H9 (cell line): ENCODE data around the gene IMPA2. TPM values are rescaled to one million over a fixed set of nuclear protein-coding genes. Genes with fewer than 3 reads are reported as not detected.

Experiments
- DNase-seq: peaks from one replicate; pipeline ENCODE4 v3.0.0-alpha.2; 2017
- H2AFZ ChIP-seq: one replicate; pipeline ENCODE4 v1.6.1; 2013; ENCODE audit warnings: mild to moderate bottlenecking, low read length, control low read depth, moderate library complexity
- H2AK5ac ChIP-seq: 2 replicates; pipeline ENCODE4 v1.6.1; 2013; ENCODE audit warnings: low read length, control low read depth, mixed read lengths; ENCODE audit not compliant: insufficient read length
- H2BK120ac ChIP-seq: one replicate; pipeline ENCODE4 v1.6.1; 2013; ENCODE audit warnings: low read depth, mild to moderate bottlenecking, low read length, control low read depth, inconsistent platforms; ENCODE audit not compliant: poor library complexity, severe bottlenecking
- H2BK12ac ChIP-seq: 2 replicates; pipeline ENCODE4 v1.6.1; 2013; ENCODE audit warnings: low read length, control low read depth, mixed read lengths, low read depth; ENCODE audit not compliant: insufficient read length
- H2BK15ac ChIP-seq: 2 replicates; pipeline ENCODE4 v1.6.1; 2013; ENCODE audit warnings: low read depth, low read length, control low read depth
- H2BK20ac ChIP-seq: one replicate; pipeline ENCODE4 v1.6.1; 2013; ENCODE audit warnings: low read depth, mild to moderate bottlenecking, low read length, control low read depth, inconsistent platforms; ENCODE audit not compliant: poor library complexity, severe bottlenecking
- H2BK5ac ChIP-seq: 2 replicates; pipeline ENCODE4 v1.6.1; 2013; ENCODE audit warnings: low read length, control low read depth, mixed read lengths; ENCODE audit not compliant: insufficient read length
- H3K14ac ChIP-seq: 2 replicates; pipeline ENCODE4 v1.6.1; 2013; ENCODE audit warnings: low read length, control low read depth; ENCODE audit not compliant: insufficient read depth
- H3K18ac ChIP-seq: 2 replicates; pipeline ENCODE4 v1.6.1; 2013; ENCODE audit warnings: low read depth, mild to moderate bottlenecking, mixed read lengths, low read length, control low read depth; ENCODE audit not compliant: insufficient read length
- H3K23ac ChIP-seq: 2 replicates; pipeline ENCODE4 v1.6.1; 2013; ENCODE audit warnings: low read length, control low read depth, mixed read lengths, low read depth; ENCODE audit not compliant: insufficient read length
- H3K23me2 ChIP-seq: 2 replicates; pipeline ENCODE4 v1.6.1; 2013; ENCODE audit warnings: low read depth, mild to moderate bottlenecking, mixed read lengths, low read length, control low read depth; ENCODE audit not compliant: insufficient read length, poor library complexity, severe bottlenecking
- H3K27ac ChIP-seq: 2 replicates; pipeline ENCODE4 v1.5.1; 2013; ENCODE audit warnings: low read length, control low read depth, mixed read lengths, low read depth; ENCODE audit not compliant: insufficient read length
- H3K27me3 ChIP-seq: 2 replicates; pipeline ENCODE4 v1.6.1; 2013; ENCODE audit warnings: low read length, control low read depth, inconsistent platforms; ENCODE audit not compliant: insufficient read depth
- H3K4ac ChIP-seq: 2 replicates; pipeline ENCODE4 v1.6.1; 2013; ENCODE audit warnings: low read depth, mild to moderate bottlenecking, control low read depth, inconsistent platforms, low read length, moderate library complexity
- H3K4me1 ChIP-seq: 2 replicates; pipeline ENCODE4 v1.6.1; 2013; ENCODE audit warnings: low read length, control low read depth, inconsistent platforms; ENCODE audit not compliant: insufficient read depth
- H3K4me2 ChIP-seq: 2 replicates; pipeline ENCODE4 v1.6.1; 2013; ENCODE audit warnings: low read length, control low read depth, mixed read lengths; ENCODE audit not compliant: insufficient read length, insufficient read depth
- H3K56ac ChIP-seq: 2 replicates; pipeline ENCODE4 v1.6.1; 2013; ENCODE audit warnings: low read depth, mild to moderate bottlenecking, mixed read lengths, low read length, control low read depth; ENCODE audit not compliant: insufficient read length
- H3K79me1 ChIP-seq: 2 replicates; pipeline ENCODE4 v1.6.1; 2013; ENCODE audit warnings: low read depth, mild to moderate bottlenecking, moderate library complexity, low read length, control low read depth, inconsistent platforms; ENCODE audit not compliant: insufficient read depth, poor library complexity, severe bottlenecking
- H3K79me2 ChIP-seq: 2 replicates; pipeline ENCODE4 v1.6.1; 2013; ENCODE audit warnings: low read length, control low read depth, inconsistent platforms; ENCODE audit not compliant: insufficient read depth
- H3K9ac ChIP-seq: 2 replicates; pipeline ENCODE4 v1.6.1; 2013; ENCODE audit warnings: low read length, control low read depth, mixed read lengths; ENCODE audit not compliant: insufficient read length; ENCODE audit errors: extremely low read depth
- H3K9me3 ChIP-seq: one replicate; pipeline ENCODE4 v1.6.1; 2013; ENCODE audit warnings: low read depth, low read length, inconsistent platforms; ENCODE audit not compliant: control insufficient read depth
- H3T11ph ChIP-seq: one replicate; pipeline ENCODE4 v1.6.1; 2013; ENCODE audit warnings: mild to moderate bottlenecking, low read length, control low read depth, inconsistent platforms
- H4K20me1 ChIP-seq: one replicate; pipeline ENCODE4 v1.6.1; 2013; ENCODE audit not compliant: control insufficient read depth, insufficient read length, insufficient read depth
- H4K5ac ChIP-seq: 2 replicates; pipeline ENCODE4 v1.6.1; 2013; ENCODE audit warnings: low read depth, mild to moderate bottlenecking, mixed read lengths, low read length, control low read depth; ENCODE audit not compliant: insufficient read length
- H4K8ac ChIP-seq: replicated peaks from 2 replicates; pipeline ENCODE4 v1.6.1; 2013; ENCODE audit warnings: low read length, control low read depth, mixed read lengths, low read depth; ENCODE audit not compliant: insufficient read length
- H4K91ac ChIP-seq: 2 replicates; pipeline ENCODE4 v1.6.1; 2013; ENCODE audit warnings: low read depth, mild to moderate bottlenecking, moderate library complexity, mixed read lengths, low read length, control low read depth; ENCODE audit not compliant: insufficient read length
- H3K27ac Mint-ChIP-seq, 3 experiments: 2 replicates in 2 of 3; 3 replicates in 1 of 3; pipeline ENCODE4 v1.8.0; 2020 to 2021; ENCODE audit warnings: mixed read lengths in 3 of 3, mild to moderate bottlenecking in 1 of 3, moderate library complexity in 1 of 3
- H3K27me3 Mint-ChIP-seq: 2 replicates; pipeline ENCODE4 v1.8.0; 2021; ENCODE audit warnings: low read depth, mild to moderate bottlenecking, moderate library complexity, mixed read lengths
- H3K36me3 Mint-ChIP-seq, 3 experiments: 2 replicates in 2 of 3; 3 replicates in 1 of 3; pipeline ENCODE4 v1.8.0; 2020 to 2021; ENCODE audit warnings: low read depth in 3 of 3, mixed read lengths in 3 of 3; ENCODE audit not compliant: insufficient read depth in 1 of 3
- H3K4me1 Mint-ChIP-seq, 2 experiments: 2 replicates each; pipeline ENCODE4 v1.8.0; 2020; ENCODE audit warnings: mixed read lengths in 2 of 2
- H3K4me3 Mint-ChIP-seq, 2 experiments: 2 replicates in 1 of 2; 3 replicates in 1 of 2; pipeline ENCODE4 v1.8.0; 2020 to 2021; ENCODE audit warnings: mild to moderate bottlenecking in 2 of 2, mixed read lengths in 2 of 2, moderate library complexity in 1 of 2
- H3K9me3 Mint-ChIP-seq, 2 experiments: 2 replicates in 1 of 2; 3 replicates in 1 of 2; pipeline ENCODE4 v1.8.0; 2020; ENCODE audit warnings: mild to moderate bottlenecking in 2 of 2, mixed read lengths in 2 of 2, moderate library complexity in 1 of 2
- WGBS: extraction: QIAGEN DNeasy Blood & Tissue Kit; methylation state at CpG from one replicate; pipeline ENCODE4 v1.1.7; 2013; ENCODE audit warnings: missing lambda C conversion rate, low lambda C conversion rate, mixed read lengths; ENCODE audit not compliant: insufficient read length; ENCODE audit errors: extremely low coverage; 5-methylcytosine and 5-hydroxymethylcytosine counted together
- total RNA-seq: library from RNA; stranded (reverse); gene quantifications from 2 replicates; pipeline ENCODE4 v1.2.1, GENCODE V29; 2021
- TF ChIP-seq, protein P1 (sequence below): fragments of 200-600 bp; sonication (generic); conservative IDR thresholded peaks from 3 replicates; pipeline ENCODE4 v1.8.0; 2021; ENCODE audit warnings: antibody characterized with exemption, mild to moderate bottlenecking

Gene IMPA2
- total RNA-seq, 1 experiment from 2014 or later, result 73.8 TPM

DNA sequence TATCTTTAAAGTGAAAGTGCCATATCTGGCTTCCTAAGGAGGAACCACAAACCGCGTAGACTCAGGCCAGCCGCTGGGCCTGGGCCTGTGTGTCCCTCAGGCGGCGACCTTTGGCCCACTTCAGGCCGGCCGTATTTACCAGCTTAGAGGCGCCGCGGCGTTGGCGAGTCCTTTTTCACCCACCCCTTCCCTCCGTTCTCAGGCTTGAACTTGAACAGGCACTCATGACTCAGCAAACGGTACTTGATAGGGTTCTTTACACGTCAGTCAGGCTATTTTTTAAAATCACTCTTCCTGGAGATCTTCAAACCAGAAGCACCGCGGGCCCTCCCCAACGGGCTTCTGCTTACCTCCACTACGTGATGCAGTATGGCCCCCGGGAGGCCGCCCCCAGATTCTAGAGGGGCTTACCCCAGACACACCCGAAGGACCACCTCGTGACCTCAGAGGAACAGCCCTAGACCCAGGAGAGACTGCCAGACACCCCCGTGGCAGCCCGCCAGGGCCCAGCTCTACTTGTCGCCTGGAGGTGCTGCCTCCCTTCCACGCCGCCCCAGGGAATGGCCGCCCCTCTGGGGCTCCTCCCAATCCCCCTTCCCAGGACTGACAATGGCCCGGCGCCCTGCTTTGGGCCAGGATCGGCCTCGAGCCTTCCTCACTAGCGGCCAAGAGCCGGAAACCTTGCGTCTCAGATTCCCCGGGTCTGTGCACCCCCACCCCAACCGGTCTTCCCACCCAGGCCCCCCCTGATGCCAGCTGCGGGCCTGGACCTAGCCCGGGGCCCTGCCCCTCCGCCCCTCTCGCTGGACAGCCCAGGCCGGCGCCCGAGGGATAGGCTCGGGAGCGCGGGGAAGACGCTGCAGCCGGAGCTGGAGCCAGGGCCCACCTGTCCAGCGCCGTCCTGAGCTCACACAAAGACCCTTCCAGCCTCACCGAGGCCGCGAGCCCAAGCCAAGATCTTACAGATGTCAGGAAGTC, 33.8 kb upstream of the IMPA2 start:
- no peaks in the 10 kb centered on the region for H3K9me3 ChIP-seq
- no peak overlapping the region for H3K23ac ChIP-seq
- H2AFZ ChIP-seq, result no peak overlapping the region
- TF ChIP-seq, protein P1, sequence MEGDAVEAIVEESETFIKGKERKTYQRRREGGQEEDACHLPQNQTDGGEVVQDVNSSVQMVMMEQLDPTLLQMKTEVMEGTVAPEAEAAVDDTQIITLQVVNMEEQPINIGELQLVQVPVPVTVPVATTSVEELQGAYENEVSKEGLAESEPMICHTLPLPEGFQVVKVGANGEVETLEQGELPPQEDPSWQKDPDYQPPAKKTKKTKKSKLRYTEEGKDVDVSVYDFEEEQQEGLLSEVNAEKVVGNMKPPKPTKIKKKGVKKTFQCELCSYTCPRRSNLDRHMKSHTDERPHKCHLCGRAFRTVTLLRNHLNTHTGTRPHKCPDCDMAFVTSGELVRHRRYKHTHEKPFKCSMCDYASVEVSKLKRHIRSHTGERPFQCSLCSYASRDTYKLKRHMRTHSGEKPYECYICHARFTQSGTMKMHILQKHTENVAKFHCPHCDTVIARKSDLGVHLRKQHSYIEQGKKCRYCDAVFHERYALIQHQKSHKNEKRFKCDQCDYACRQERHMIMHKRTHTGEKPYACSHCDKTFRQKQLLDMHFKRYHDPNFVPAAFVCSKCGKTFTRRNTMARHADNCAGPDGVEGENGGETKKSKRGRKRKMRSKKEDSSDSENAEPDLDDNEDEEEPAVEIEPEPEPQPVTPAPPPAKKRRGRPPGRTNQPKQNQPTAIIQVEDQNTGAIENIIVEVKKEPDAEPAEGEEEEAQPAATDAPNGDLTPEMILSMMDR, result no peak
- no peak overlapping the region for H3K4ac ChIP-seq
- H4K5ac ChIP-seq, result no peak overlapping the region
- peak overlapping the region; percentile 51 for H3K4me2 ChIP-seq
- H2BK20ac ChIP-seq, result no peak overlapping the region
- H3K36me3 Mint-ChIP-seq, result no peaks in the 10 kb centered on the region
- peak overlapping the region; percentile 76 to 84 for H3K4me3 Mint-ChIP-seq
- H4K91ac ChIP-seq, result no peak overlapping the region
- H3K4me1 Mint-ChIP-seq, result peaks cover 28 to 34% of the 10 kb centered on the region in 2 experiments
- no peak overlapping the region for H2BK15ac ChIP-seq
- no peak overlapping the region for H3K27ac ChIP-seq
- H3K9me3 Mint-ChIP-seq, result no peaks in the 10 kb centered on the region
- no peaks in the 10 kb centered on the region for H3K79me1 ChIP-seq
- H3K23me2 ChIP-seq, result peaks cover 3% of the 10 kb centered on the region
- H3K14ac ChIP-seq, result peak overlapping the region; percentile 33; the same call in 1 of the 2 replicates
- no peaks in the 10 kb centered on the region for H3K27me3 ChIP-seq
- H3K27me3 Mint-ChIP-seq, result peaks cover 5% of the 10 kb centered on the region
- no peak overlapping the region for H3K9ac ChIP-seq
- peak overlapping the region; percentile 62 to 93 (median 92); a peak in 6 of 7 replicates for H3K27ac Mint-ChIP-seq
- H3T11ph ChIP-seq, result no peak overlapping the region
- no CpG with 5 or more reads among the region's 55 CpGs for WGBS
- H2BK120ac ChIP-seq, result no peak overlapping the region
- H4K20me1 ChIP-seq, result no peaks in the 10 kb centered on the region
- no peak overlapping the region for H2AK5ac ChIP-seq
- peaks cover 2% of the 10 kb centered on the region; the same call in 1 of the 2 replicates for H3K4me1 ChIP-seq
- H2BK5ac ChIP-seq, result no peak overlapping the region
- no peak overlapping the region for H4K8ac ChIP-seq
- H3K79me2 ChIP-seq, result no peaks in the 10 kb centered on the region
- DNase-seq, result peak; percentile 89
- H2BK12ac ChIP-seq, result no peak overlapping the region
- no peak overlapping the region for H3K18ac ChIP-seq
- no peak overlapping the region for H3K56ac ChIP-seq
